Right renal pelvis (tissue), 4 donors: ENCODE results near the gene CITED2. TPM values are rescaled to one million over a fixed set of nuclear protein-coding genes. Genes with fewer than 3 reads are reported as not detected.
"Not testable (repeated sequence)": the region's sequence is repeated elsewhere in the genome, so short reads cannot be mapped to it uniquely, and the experiment has no call there.

Experiments
- DNase-seq, 4 donors: peaks; one replicate each; pipeline ENCODE4 v3.0.0-alpha.2; 2013; ENCODE audit warnings: low read depth in 4 of 4, low spot score in 3 of 4, missing footprints in 1 of 4
- polyA plus RNA-seq, 4 donors: library from polyadenylated mRNA; unstranded; fragments of 120-200 nt; gene quantifications; one replicate each; pipeline ENCODE4 v1.2.1, GENCODE V29; 2013; ENCODE audit not compliant: insufficient read length in 4 of 4

The CITED2 gene
- polyA plus RNA-seq, 4 donors, result 173 to 217 (median 201) TPM

DNA sequence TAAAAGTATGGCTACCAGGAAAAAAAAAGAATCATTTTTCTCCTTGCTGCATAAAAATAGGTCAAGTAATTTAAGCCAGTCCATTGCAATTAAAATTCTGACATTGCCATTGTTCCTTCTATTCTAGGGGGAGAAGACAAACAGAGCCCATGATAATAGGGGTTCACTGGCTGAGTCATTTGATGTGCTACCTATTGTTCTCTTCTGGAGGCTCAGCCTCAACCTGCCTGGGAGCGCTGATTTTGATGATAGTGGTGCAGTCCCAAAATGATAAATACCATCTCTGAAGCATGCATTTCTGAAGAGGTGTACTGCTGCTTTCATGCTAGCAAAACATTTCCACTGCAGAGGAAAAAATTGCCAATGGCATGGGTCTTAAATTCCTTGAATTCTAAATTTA lies 5.8 kb downstream of the CITED2 start:
- no peak for DNase-seq

- DNase-seq, result no peak
Observed at GRCh38 chr6:139367810-139368351, 6.6 kb downstream of the CITED2 start.

DNA sequence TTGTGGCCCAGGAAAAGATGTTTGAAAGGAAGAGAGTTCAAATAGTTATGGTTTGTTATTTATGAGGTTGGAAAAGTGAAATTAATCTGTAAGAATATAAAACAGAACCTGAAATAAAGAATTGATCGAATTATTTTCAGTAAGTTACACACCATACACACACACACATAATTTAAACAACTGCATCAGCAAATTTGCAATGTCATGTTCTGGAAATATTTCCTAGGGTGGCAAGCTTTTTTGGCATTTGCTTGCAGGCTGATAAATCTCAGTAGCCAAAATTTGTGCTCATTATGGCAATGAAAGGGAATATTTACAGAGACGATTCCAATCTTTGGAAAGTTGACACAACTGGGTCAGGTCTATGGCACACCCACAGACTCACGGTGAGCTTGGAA lies 9.5 kb downstream of the CITED2 start:
- no peak for DNase-seq

DNA sequence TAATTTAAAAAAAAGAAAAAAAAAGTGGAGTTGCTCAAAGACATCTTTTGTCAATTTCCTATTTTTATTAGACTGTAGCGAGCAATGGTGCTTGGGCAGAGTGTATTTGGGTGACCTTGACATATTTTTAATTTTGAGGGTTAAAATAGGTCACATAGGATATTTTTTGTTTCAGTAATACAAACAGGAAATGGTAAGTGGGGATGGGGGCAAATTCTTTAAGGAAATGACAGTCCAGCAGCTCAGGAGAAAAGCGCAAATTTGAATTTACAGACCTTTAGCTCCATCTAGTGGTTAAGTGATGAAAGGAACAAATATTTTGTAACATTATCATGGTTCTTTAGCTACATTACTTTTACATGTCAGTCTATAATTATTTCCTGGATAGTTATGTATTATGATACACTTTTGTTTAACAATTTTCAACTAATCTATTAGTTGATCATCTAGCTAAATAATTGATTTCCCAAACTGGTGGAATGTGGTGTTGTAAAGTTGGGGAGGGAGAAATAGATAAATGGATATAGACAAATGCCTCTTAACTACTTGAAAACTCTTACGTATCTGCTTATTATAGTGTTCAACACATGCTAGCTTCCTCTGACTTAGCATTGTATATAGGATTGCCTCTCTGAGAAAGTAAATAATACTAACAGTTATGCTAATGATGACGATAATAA lies 10.0 kb downstream of the CITED2 start:
- no peak for DNase-seq

GRCh38 chr6:139363797-139364196 lies 10.7 kb downstream of the CITED2 start:
- not testable (repeated sequence) for DNase-seq

DNA sequence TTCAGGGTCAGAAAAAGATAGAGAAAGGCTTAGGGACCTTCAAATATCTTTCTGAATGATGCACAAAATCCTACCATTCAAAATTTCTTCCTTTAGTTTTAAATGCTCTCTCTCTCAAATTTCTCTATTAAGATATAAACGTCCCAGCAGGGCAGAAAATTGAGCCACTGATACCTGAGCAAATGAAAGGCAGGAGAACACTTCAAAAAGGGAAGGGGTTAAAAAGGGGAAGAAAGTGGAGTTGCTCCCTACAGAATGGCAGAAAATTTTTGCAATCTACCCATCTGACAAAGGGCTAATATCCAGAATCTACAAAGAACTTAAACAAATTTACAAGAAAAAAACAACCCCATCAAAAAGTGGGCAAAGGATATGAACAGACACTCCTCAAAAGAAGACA lies 11.3 kb downstream of the CITED2 start:
- DNase-seq, result not testable (repeated sequence)

GRCh38 chr6:139361211-139361610 lies 13.2 kb downstream of the CITED2 start:
- DNase-seq, result no peak

DNA sequence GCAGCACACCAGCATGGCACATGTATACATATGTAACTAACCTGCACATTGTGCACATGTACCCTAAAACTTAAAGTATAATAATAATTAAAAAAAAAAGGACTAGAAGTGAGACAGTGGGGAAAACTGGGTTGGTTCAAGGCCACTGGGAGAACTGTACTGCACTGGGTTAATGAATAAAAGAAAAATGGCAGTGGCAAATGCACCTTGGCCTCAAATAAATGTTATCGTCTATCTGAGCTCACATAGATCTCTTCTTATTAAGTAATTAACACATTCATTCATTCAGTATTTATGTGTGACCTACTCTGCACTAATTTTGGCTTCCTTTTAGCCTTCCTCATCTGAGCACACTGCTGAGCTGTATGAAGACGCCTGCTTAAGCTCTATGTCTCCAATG lies 17.5 kb downstream of the CITED2 start:
- DNase-seq, result no peak

GRCh38 chr6:139355777-139356445 lies 18.5 kb downstream of the CITED2 start:
- DNase-seq, result no peak

GRCh38 chr6:139355172-139355571 lies 19.3 kb downstream of the CITED2 start:
- DNase-seq, result no peak

- no peak for DNase-seq
Observed at GRCh38 chr6:139354189-139354588, 20.3 kb downstream of the CITED2 start.

DNA sequence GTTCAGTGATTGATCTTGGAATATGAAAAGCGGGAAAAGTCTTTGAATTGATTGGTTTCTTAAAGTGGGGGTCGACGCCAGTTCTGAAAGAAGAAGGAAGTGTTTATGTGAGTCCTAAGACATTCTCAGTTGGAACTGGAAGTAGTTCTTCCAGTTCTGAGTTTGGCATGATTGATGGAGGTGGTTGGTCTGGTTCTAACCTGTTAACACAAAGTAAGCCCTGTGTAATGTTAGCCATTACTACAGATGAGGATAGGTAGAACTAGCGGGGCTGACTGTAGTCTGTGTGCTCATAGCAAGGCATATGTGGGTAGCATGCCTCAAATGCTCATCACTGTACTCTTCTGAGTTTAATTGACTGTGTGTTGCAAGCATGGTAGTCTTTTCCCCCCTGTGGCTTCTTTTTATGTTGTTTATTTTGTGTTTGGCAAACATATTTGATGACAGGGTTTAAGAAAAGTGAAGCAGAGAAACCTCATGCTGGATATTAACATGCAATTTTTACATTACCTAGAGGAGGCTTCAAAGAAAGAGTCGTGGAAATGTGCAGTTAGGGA lies 24.9 kb downstream of the CITED2 start:
- no peak for DNase-seq

GRCh38 chr6:139346392-139346791 lies 28.1 kb downstream of the CITED2 start:
- DNase-seq, result no peak

DNA sequence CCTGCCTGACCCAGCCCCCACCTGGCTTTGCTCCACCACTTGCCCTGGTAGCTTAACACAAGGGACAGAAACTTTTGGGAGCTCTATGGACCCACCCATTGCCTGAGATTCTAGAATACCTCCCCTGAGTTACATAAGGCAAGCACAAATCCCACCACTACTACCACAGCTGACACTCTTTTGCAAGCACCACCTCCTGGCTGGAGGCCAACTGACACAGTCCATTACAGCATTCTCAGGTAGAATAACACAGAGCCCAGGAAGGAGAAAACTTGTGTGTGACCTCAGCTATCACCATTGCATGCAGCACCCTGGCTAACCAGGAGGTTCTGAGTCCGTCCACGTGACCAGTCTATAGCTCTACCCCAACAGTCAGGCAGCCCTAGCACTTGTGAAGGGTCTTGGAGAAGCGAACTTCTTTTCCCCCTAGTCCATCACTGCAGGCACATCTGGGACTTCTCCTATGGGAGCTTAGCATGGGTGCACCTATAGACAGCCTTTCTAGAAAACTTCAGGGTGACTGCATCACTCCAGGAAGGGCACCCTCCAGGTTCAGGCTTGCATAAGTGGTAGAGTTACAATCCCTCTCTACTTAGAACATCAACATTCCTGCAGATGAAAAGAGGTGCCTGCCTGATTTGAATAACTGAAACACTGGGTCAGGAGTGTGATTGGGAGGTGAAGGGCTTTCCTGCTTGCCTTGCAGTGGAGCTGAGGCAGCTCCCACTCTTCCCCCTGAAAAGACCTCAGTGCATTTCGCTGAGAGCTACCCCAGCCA lies 30.1 kb downstream of the CITED2 start:
- DNase-seq, result no peak

DNA sequence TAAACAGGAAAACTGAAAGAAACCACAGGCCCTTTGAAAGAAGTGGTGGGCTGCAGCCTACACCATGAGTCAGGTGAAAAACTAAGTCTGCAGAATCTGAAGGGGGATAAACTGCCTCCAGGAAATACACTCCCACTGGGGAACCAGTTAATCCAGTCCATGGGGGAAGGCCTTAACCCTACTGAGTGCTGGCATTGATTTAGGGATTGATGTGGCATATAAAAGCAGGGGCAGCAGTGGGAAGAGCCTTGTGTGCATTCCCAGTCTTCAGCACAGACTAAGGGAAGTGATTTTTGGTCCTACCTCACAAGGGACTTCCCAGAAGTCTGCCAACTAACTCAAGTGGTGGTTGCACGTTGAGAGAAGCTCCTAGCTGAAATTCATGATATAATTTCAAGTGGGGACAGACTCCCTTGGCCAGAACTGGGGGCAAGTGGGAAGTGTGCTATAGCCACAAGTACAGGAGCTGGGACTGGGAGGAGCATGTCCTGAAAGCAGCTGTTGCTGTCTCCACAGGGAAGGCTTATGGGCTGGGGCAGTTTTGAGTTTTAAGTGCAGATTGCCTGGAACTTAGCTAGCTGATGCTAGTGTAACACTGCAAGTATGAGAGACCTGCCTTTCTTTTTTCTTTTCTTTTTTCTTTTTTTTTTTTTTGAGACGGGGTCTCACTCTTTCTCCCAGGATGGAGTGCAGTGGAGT lies 31.2 kb downstream of the CITED2 start:
- no peak for DNase-seq

- DNase-seq, result no peak
Observed at GRCh38 chr6:139341060-139341459, 33.4 kb downstream of the CITED2 start.

GRCh38 chr6:139338795-139339194 lies 35.7 kb downstream of the CITED2 start:
- DNase-seq, result no peak

DNA sequence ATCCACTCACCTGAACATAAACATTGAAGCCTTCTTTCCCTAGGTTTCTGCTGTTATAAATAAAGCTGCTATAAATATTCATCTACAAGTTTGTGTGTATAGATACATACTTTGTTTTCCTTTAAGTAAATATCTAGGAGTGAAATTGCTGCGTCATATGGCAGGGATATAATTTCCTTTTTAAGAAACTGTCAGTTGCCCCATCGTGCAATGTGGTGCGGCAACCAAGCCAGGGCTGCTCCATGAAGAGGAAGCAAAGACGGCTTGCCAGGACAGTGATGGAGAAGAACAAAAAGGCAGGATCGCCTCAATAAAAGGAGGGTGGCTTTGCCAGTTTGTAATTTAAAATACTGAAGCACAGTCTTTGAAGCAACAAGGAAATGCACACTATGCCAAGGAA lies 36.6 kb downstream of the CITED2 start:
- DNase-seq, result no peak

DNA sequence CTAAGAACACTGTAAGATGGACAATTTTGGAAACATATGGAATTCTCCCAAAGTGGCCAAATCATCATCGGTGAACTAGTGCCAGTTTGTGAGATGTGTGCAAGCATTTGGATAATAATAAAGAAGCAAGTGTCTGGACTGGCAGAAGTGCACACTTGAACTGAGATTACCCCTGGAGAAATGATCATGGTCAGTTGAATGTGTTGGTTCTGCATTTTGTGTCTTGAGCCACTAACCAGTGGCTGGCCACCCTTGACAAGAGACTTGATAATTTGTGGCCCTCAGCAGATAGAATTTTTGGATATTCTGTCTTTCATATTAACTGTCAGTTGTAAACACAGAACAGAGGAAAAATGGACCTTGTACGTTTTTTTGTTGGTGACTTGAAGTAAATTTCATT lies 37.4 kb downstream of the CITED2 start:
- DNase-seq, result no peak

DNA sequence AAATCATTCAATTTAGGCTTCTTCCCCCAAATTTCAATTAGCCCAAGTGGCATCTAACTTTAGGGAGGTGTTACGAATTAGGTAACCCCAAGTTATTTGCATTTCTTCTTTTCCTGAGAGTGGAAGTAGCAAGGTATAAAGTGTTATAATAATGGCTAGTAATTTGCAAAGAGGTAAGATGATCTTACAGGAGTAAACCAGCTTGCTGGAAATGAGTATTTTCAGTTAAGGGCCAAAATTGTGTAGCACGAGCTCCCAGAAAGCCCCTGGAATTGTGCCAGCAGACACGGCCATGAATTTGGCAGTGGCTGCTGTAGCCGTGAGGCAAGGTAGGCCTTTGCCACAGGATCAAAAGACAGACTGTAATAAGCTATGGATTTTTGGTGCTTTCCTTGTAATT lies 38.0 kb downstream of the CITED2 start:
- DNase-seq, result no peak
